Measurements from ENCODE around the gene LRRC57. TPM values are rescaled to one million over a fixed set of nuclear protein-coding genes. Genes with fewer than 3 reads are reported as not detected.

The LRRC57 gene
- total RNA-seq, 1 experiment from 2014 or later = 16.6 TPM

DNA sequence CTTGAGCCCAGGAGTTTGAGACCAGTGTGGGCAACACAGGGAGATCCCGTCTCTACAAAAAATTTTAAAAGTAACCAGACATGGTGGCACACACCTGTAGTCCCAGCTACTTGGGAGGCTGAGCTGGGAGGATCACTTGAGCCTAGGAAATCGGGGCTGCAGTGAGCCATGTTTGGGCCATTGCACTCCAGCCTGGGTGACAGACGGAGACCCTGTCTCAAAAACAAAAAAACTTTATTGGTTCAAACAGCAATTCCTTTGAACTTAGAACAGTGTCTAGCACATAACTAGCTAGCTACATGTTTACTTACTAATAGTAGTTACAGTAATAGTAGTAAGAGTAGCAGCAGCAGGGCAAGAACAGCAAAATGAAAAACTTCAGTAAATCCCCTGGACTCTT, 10.1 kb upstream of the LRRC57 start:
- H3K4me3 ChIP-seq (replicated peaks in 1 of 2; ENCODE audit: low read depth in 1 of 2, low read length in 2 of 2) = no peak overlapping the region
- no peak overlapping the region for H3K4me2 ChIP-seq (ENCODE audit: low read length)
- no peak overlapping the region for H2AFZ ChIP-seq (ENCODE audit: low read depth, low read length, poor library complexity, severe bottlenecking)
- no peaks in the 10 kb centered on the region for H3K4me1 ChIP-seq (ENCODE audit: control insufficient read depth in 1 of 2, insufficient read depth in 2 of 2, low read length in 2 of 2)
- no peaks in the 10 kb centered on the region for H3K9me2 ChIP-seq (ENCODE audit: insufficient read depth)
- TF ChIP-seq POLR2AphosphoS5 (IDR thresholded peaks at IDR 0.05; ENCODE audit: low read depth, low read length) = no peak
- no peak for TF ChIP-seq SRF (IDR thresholded peaks at IDR 0.05; ENCODE audit: low read depth)
- no peak for TF ChIP-seq CBX3 (IDR thresholded peaks at IDR 0.05; ENCODE audit: low read depth)
- TF ChIP-seq SIN3A (IDR thresholded peaks at IDR 0.05; ENCODE audit: low read depth) = no peak
- no peak for TF ChIP-seq CEBPB (IDR thresholded peaks at IDR 0.05; ENCODE audit: low read depth)
- TF ChIP-seq ZBTB33 (IDR thresholded peaks at IDR 0.05; ENCODE audit: extremely low read depth, insufficient replicate concordance, low read length) = no peak
- TF ChIP-seq, protein P1, sequence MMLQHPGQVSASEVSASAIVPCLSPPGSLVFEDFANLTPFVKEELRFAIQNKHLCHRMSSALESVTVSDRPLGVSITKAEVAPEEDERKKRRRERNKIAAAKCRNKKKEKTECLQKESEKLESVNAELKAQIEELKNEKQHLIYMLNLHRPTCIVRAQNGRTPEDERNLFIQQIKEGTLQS (IDR thresholded peaks at IDR 0.05) = no peak
- no peak for TF ChIP-seq JUND (IDR thresholded peaks at IDR 0.05)
- TF ChIP-seq ZFX (IDR thresholded peaks at IDR 0.05) = no peak
- no peak for TF ChIP-seq EZH2phosphoT487 (IDR thresholded peaks at IDR 0.05; ENCODE audit: borderline replicate concordance)
- no peak for TF ChIP-seq CTCF (IDR thresholded peaks at IDR 0.05 in 2 of 3, conservative IDR thresholded peaks at IDR 0.05 in 1 of 3; ENCODE audit: borderline replicate concordance in 1 of 3, insufficient read depth in 1 of 3, low read depth in 2 of 3, low read length in 2 of 3)
- no peak for TF ChIP-seq SP1 (IDR thresholded peaks at IDR 0.05; ENCODE audit: low read depth)
- TF ChIP-seq YY1 (IDR thresholded peaks at IDR 0.05; ENCODE audit: extremely low read depth, insufficient replicate concordance, low read depth, low read length) = no peak
- TF ChIP-seq POLR2A (IDR thresholded peaks at IDR 0.05; ENCODE audit: borderline replicate concordance, extremely low read depth, insufficient read depth, insufficient read length) = no peak
- TF ChIP-seq REST (IDR thresholded peaks at IDR 0.05; ENCODE audit: low read depth) = no peak
- no peak for TF ChIP-seq ELF1 (IDR thresholded peaks at IDR 0.05; ENCODE audit: borderline replicate concordance, low read depth)
- ChIA-PET RAD21 (ENCODE audit: low non-redundant PET in 1 of 2, low total read pairs in 2 of 2, uncharacterized antibody in 2 of 2, unreplicated experiment in 2 of 2) (no interaction called here), CTCF (no interaction called here), POLR2A (no interaction called here)
- no peak overlapping the region for H3K27ac ChIP-seq (ENCODE audit: low read depth, low read length)
- ATAC-seq (no peak), DNase-seq (ENCODE audit: low read depth, low spot score) (no peak)
- no TSS peak for BruUV-seq (replicated peaks)
- peaks cover 61% of the 10 kb centered on the region for H3K79me2 ChIP-seq (ENCODE audit: insufficient read depth, low read length)
- H3K9me3 ChIP-seq (ENCODE audit: control insufficient read depth in 1 of 2, insufficient read depth in 1 of 2, low read depth in 1 of 2, low read length in 2 of 2) = no peaks in the 10 kb centered on the region
- H3K9ac ChIP-seq (ENCODE audit: low read length) = no peak overlapping the region
- H3K36me3 ChIP-seq (ENCODE audit: control insufficient read depth in 1 of 2, insufficient read depth in 2 of 2, low read length in 2 of 2) = peaks cover 23 to 38% of the 10 kb centered on the region in 2 experiments; a peak in 3 of 4 replicates
- H4K20me1 ChIP-seq (ENCODE audit: insufficient read depth) = peaks cover 3% of the 10 kb centered on the region; the same call in 1 of the 2 replicates
- H3K27me3 ChIP-seq (ENCODE audit: insufficient read depth, low read length) = no peaks in the 10 kb centered on the region
- intact Hi-C loops (cut with micrococcal nuclease) = no loop called here
